ENCODE results near the gene BCAR3. TPM values are rescaled to one million over a fixed set of nuclear protein-coding genes. Genes with fewer than 3 reads are reported as not detected.

BCAR3 gene
- total RNA-seq, 4 donors from 2014 or later = 17.3 to 72.7 (median 54.2) TPM

DNA sequence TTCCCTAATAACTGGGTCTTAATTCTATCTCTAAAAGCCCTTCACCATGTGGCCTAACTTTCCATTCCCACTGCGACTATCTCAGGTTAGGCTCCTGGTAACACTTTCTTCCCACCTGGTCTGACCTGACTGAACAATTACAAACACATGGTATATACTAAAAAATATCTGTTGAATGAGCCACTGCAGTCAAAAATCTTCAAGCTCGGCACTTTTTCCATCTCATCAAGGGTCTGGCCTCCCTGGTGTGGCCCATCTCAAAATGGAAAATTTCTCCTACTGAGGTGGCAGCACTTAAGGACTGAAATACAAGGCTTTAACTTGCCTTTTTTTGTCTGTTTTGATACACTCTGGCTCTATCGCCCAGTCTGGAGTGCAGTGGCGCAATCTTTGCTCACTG, 48.3 kb downstream of the BCAR3 start:
- no peaks in the 10 kb centered on the region for H3K27me3 ChIP-seq
- TF ChIP-seq CTCF (IDR thresholded peaks at IDR 0.05) (no peak), POLR2A (IDR thresholded peaks at IDR 0.05) (no peak)

DNA sequence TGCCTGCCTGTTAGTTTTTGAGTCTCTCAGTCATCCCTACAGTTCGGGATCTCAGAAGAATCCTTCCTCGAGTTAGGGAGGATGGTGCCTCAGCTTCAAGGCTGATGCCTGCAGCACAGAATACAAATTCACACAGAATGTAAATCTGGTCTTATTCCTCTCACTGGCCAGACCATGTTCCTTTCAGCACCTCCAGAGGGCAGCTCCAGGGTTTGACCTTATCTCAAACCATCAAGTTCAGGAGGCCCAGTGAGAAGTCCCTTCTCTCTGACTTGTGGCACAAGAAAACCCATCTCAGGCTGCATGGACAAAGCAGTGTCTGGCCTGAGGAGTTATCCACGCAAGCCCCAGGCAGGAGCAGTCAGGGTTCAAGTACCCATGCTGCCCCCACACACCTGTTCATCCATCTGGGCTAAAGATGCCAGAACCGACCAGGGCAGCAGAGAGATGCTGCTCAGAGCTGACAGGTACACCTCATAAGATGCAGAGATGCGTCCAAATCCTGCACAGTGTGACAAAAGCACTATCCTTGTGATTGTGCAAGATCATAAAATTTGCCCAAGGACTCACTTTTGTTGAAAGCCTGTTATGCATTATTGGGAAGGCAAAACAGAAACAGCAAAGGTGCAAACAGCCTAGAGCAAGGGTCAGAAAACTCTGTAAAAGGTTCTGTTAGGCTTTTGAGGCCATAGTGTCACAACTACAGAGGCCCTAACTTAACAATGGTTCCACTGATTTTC, 49.8 kb downstream of the BCAR3 start:
- Histone ChIP-seq H3K27me3 (no peaks in the 10 kb centered on the region), H3K4me3 (no peak overlapping the region), H3K4me1 (peaks cover 0 to 5% (median 0%) of the 10 kb centered on the region in 4 donors), H3K36me3 (no peaks in the 10 kb centered on the region), H3K27ac (no peak overlapping the region), H3K9me3 (no peaks in the 10 kb centered on the region)
- TF ChIP-seq CTCF (IDR thresholded peaks at IDR 0.05) (peak in 4 of 6 experiments; percentile 6 to 33 (median 28)), POLR2A (IDR thresholded peaks at IDR 0.05) (no peak)
- no peak for DNase-seq

More for the DNA sequence above, 48.3 kb downstream of the BCAR3 start:
- Histone ChIP-seq H3K9me3 (no peaks in the 10 kb centered on the region), H3K27ac (no peak overlapping the region), H3K36me3 (no peaks in the 10 kb centered on the region), H3K4me1 (peaks cover 0 to 5% (median 0%) of the 10 kb centered on the region in 4 donors), H3K4me3 (no peak overlapping the region)
- DNase-seq = no peak

GRCh38 chr1:93630168-93630567, 51.5 kb downstream of the BCAR3 start:
- H3K4me3 ChIP-seq = no peak overlapping the region
- no peak for TF ChIP-seq CTCF (IDR thresholded peaks at IDR 0.05)
- TF ChIP-seq POLR2A (IDR thresholded peaks at IDR 0.05) = no peak
- no peaks in the 10 kb centered on the region for H3K36me3 ChIP-seq
- DNase-seq = no peak
- H3K4me1 ChIP-seq = peaks cover 0 to 11% (median 0%) of the 10 kb centered on the region in 4 donors
- no peak overlapping the region for H3K27ac ChIP-seq
- H3K9me3 ChIP-seq = no peaks in the 10 kb centered on the region
- no peaks in the 10 kb centered on the region for H3K27me3 ChIP-seq

- peaks cover 0 to 11% (median 0%) of the 10 kb centered on the region in 4 donors for H3K4me1 ChIP-seq
- TF ChIP-seq POLR2A (IDR thresholded peaks at IDR 0.05) (no peak), CTCF (IDR thresholded peaks at IDR 0.05) (peak; percentile 69 to 97 (median 85))
- no peaks in the 10 kb centered on the region for H3K9me3 ChIP-seq
- H3K36me3 ChIP-seq = no peaks in the 10 kb centered on the region
- H3K27me3 ChIP-seq = no peaks in the 10 kb centered on the region
- DNase-seq = peak in 2 of 3 donors; percentile 27 to 72
- H3K27ac ChIP-seq = no peak overlapping the region
- no peak overlapping the region for H3K4me3 ChIP-seq
Measured at GRCh38 chr1:93629101-93630059, 52.3 kb downstream of the BCAR3 start.

DNA sequence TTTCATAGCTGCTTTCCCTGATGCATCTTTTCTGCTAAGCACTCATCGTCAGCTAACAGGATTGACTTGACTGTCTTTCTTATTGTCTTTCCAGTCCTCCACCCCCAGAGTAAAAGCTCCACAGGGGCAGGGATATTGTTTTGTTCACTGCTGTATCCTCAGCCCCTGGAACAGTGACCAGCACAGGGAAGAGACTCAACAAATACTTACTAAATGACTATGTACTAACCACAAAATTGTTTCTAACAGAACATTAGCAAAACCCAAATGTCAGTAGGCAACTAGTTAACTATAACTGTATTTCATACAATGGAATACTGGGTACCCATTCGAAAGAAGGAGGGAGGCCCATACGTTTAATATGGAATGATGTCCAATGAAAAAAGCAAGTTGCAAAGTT, 53.0 kb downstream of the BCAR3 start:
- DNase-seq = no peak
- TF ChIP-seq CTCF (IDR thresholded peaks at IDR 0.05) (no peak), POLR2A (IDR thresholded peaks at IDR 0.05) (no peak)
- Histone ChIP-seq H3K27ac (no peak overlapping the region), H3K27me3 (no peaks in the 10 kb centered on the region), H3K36me3 (no peaks in the 10 kb centered on the region), H3K9me3 (no peaks in the 10 kb centered on the region), H3K4me1 (peaks cover 0 to 11% (median 0%) of the 10 kb centered on the region in 4 donors), H3K4me3 (no peak overlapping the region)

All from Peyer's patch (tissue), 4 donors.